ENCODE results near the gene SGPL1. TPM values are rescaled to one million over a fixed set of nuclear protein-coding genes. Genes with fewer than 3 reads are reported as not detected.

The SGPL1 gene
- total and polyA plus RNA-seq, 2 experiments from 2014 or later, result 12.0 to 42.7 TPM

GRCh38 chr10:70850097-70850496 is 34.3 kb downstream of the SGPL1 start (continued):
- no peak for TF ChIP-seq ETS1 (IDR thresholded peaks at IDR 0.05)
- TF ChIP-seq CREB1 (CRISPR knock-in tag; IDR thresholded peaks at IDR 0.05; ENCODE audit: low read depth), result no peak
- no peak for TF ChIP-seq JUNB (IDR thresholded peaks at IDR 0.05; ENCODE audit: unreplicated experiment)
- no peak for TF ChIP-seq POLR2AphosphoS5 (IDR thresholded peaks at IDR 0.05; ENCODE audit: low read depth)

DNA sequence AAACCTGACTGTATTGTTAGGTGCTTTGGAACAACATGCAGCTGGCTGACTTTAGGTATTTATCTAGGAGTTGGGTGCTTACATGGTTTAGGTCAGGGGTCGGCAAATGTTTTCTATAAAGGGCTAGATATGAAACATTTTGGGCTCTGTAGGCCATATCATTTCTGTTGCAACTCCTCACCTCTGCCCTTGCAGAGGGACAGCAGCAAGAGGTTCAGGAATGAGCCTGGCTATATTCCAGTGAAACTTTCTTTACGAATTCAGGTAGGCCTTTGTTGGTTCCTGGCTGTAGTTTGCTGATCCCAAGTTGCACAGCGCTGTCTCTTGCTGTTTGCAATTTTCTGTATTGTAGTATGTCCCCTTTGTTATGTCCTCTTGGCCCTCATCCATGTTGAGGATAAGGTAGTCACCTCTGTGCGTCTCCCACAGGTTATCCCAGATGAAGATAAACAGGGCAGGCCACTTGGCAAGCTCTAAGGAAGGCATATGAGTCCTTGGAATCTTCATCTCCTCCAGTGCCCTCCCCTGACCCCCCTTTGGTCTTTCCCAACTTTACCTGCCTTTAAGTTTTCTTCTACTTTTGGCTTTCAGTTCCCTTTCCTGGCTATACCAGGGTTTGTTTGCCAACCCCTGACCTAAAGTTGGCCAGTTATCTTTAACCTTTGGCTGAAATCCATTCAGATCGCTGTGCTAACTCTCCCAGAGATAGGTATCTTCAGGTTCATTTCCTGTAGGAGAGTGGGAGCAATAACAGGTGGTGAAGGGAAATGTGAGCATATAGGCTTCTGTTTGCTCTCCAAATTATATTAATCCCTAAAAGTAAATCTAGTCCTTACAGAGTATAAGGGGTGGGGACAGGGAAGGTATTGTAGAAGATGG is 36.1 kb downstream of the SGPL1 start:
- ATAC-seq, result no peak
- Histone ChIP-seq H4K20me1 (replicated peaks; ENCODE audit: insufficient read depth) (peaks cover 5% of the 10 kb centered on the region; the same call in 1 of the 2 replicates), H3K9me2 (ENCODE audit: insufficient read depth) (no peaks in the 10 kb centered on the region), H3F3A (replicated peaks; ENCODE audit: low read depth) (no peaks in the 10 kb centered on the region), H3K79me2 (replicated peaks; ENCODE audit: insufficient read depth) (0 out of 2 replicates have a peak, but pooled peaks cover 4% of the 10 kb centered on the region), H3K4me1 (ENCODE audit: insufficient read depth) (no peaks in the 10 kb centered on the region), H3K27ac (ENCODE audit: low read depth) (no peak overlapping the region), H3K4me3 (no peak overlapping the region), H3K36me3 (ENCODE audit: insufficient read depth) (peaks cover 16% of the 10 kb centered on the region; the same call in 1 of the 2 replicates), H2AFZ (no peak overlapping the region), H3K27me3 (ENCODE audit: insufficient read depth) (no peaks in the 10 kb centered on the region), H3K4me2 (no peak overlapping the region)
- Mint-ChIP-seq H3K36me3 (ENCODE audit: low read depth) (peaks cover 38% of the 10 kb centered on the region; the same call in 2 of the 3 replicates), H3K9me3 (no peaks in the 10 kb centered on the region), H3K27ac (no peak overlapping the region), H3K4me3 (no peak overlapping the region), H3K27me3 (ENCODE audit: insufficient read depth, low read depth, poor library complexity) (peaks cover 4% of the 10 kb centered on the region), H3K4me1 (no peaks in the 10 kb centered on the region)
- no peak for DNase-seq (ENCODE audit: low spot score)
- no peak for TF ChIP-seq STAT1 (IDR thresholded peaks at IDR 0.05; ENCODE audit: unreplicated experiment)
- no peak for TF ChIP-seq NANOG (IDR thresholded peaks at IDR 0.05; ENCODE audit: borderline replicate concordance)
- TF ChIP-seq POLR2AphosphoS5 (IDR thresholded peaks at IDR 0.05; ENCODE audit: low read depth), result no peak
- TF ChIP-seq CTCF (conservative IDR thresholded peaks at IDR 0.05; ENCODE audit: low read depth in 2 of 2), result no peak
- no peak for TF ChIP-seq ZNF114 (CRISPR knock-in tag; IDR thresholded peaks at IDR 0.05)
- no peak for TF ChIP-seq JUNB (IDR thresholded peaks at IDR 0.05; ENCODE audit: unreplicated experiment)
- TF ChIP-seq CREB1 (CRISPR knock-in tag; IDR thresholded peaks at IDR 0.05; ENCODE audit: low read depth), result no peak

GRCh38 chr10:70853038-70853437 is 37.3 kb downstream of the SGPL1 start:
- Histone ChIP-seq H4K20me1 (replicated peaks; ENCODE audit: insufficient read depth) (peaks cover 5% of the 10 kb centered on the region; the same call in 1 of the 2 replicates), H3K9me2 (ENCODE audit: insufficient read depth) (no peaks in the 10 kb centered on the region), H3K4me1 (ENCODE audit: insufficient read depth) (no peaks in the 10 kb centered on the region), H3K4me3 (no peak overlapping the region), H3K4me2 (no peak overlapping the region), H3K79me2 (replicated peaks; ENCODE audit: insufficient read depth) (0 out of 2 replicates have a peak, but pooled peaks cover 4% of the 10 kb centered on the region), H2AFZ (no peak overlapping the region), H3K27ac (ENCODE audit: low read depth) (no peak overlapping the region), H3K27me3 (ENCODE audit: insufficient read depth) (no peaks in the 10 kb centered on the region), H3K36me3 (ENCODE audit: insufficient read depth) (peaks cover 20% of the 10 kb centered on the region; the same call in 1 of the 2 replicates), H3F3A (replicated peaks; ENCODE audit: low read depth) (no peaks in the 10 kb centered on the region)
- ATAC-seq (no peak), DNase-seq (ENCODE audit: low spot score) (no peak)
- Mint-ChIP-seq H3K27me3 (ENCODE audit: insufficient read depth, low read depth, poor library complexity) (peaks cover 4% of the 10 kb centered on the region), H3K27ac (peak overlapping the region; percentile 6; the same call in 1 of the 2 replicates), H3K9me3 (no peaks in the 10 kb centered on the region), H3K4me3 (no peak overlapping the region), H3K4me1 (no peaks in the 10 kb centered on the region), H3K36me3 (ENCODE audit: low read depth) (peaks cover 44% of the 10 kb centered on the region; the same call in 2 of the 3 replicates)
- TF ChIP-seq ZNF331 (CRISPR knock-in tag; IDR thresholded peaks at IDR 0.05; ENCODE audit: low read depth) (no peak), STAT1 (IDR thresholded peaks at IDR 0.05; ENCODE audit: unreplicated experiment) (no peak), NANOG (IDR thresholded peaks at IDR 0.05; ENCODE audit: borderline replicate concordance) (no peak), REST (IDR thresholded peaks at IDR 0.05; ENCODE audit: unreplicated experiment) (no peak), CTCF (conservative IDR thresholded peaks at IDR 0.05; ENCODE audit: low read depth in 2 of 2) (no peak)

All from GM23338 (cell line).